DOHH2 (cell line): ENCODE data around the gene ARF3.
A peak's percentile ranks its signal among the peaks of the same experiment; 100 is the strongest.

Source experiments
- H3F3A ChIP-seq: fragments of 200-600 bp; sonication (generic), shearing (Covaris generic); 2 replicates; pipeline ENCODE4 v1.6.0; 2016; ENCODE audit warnings: antibody characterized with exemption, mild to moderate bottlenecking; ENCODE audit not compliant: control insufficient read depth, insufficient read depth
- H3K27ac ChIP-seq: fragments of 200-600 bp; sonication (generic); 2 replicates; pipeline ENCODE4 v1.5.1; 2014; ENCODE audit warnings: low read depth, mild to moderate bottlenecking, low read length, moderate library complexity
- H3K27me3 ChIP-seq: fragments of 200-600 bp; sonication (generic); 2 replicates; pipeline ENCODE4 v1.6.1; 2014; ENCODE audit warnings: mild to moderate bottlenecking, low read length, mixed read lengths; ENCODE audit not compliant: control insufficient read depth
- H3K36me3 ChIP-seq: fragments of 200-600 bp; sonication (generic); 2 replicates; pipeline ENCODE4 v1.6.1; 2014; ENCODE audit warnings: mild to moderate bottlenecking, low read length, moderate library complexity, mixed read lengths; ENCODE audit not compliant: control insufficient read depth
- H3K4me1 ChIP-seq: fragments of 200-600 bp; sonication (generic); 2 replicates; pipeline ENCODE4 v1.6.1; 2014; ENCODE audit warnings: mild to moderate bottlenecking, low read length, mixed read lengths; ENCODE audit not compliant: control insufficient read depth
- H3K4me2 ChIP-seq: fragments of 200-600 bp; sonication (generic); 2 replicates; pipeline ENCODE4 v1.6.0; 2014; ENCODE audit warnings: mild to moderate bottlenecking, low read length, moderate library complexity
- H3K4me3 ChIP-seq: fragments of 200-600 bp; sonication (generic); 2 replicates; pipeline ENCODE4 v1.5.1; 2014; ENCODE audit warnings: mild to moderate bottlenecking, low read length, mixed read lengths
- H3K79me2 ChIP-seq: fragments of 200-600 bp; sonication (generic); 2 replicates; pipeline ENCODE4 v1.6.1; 2014; ENCODE audit warnings: mild to moderate bottlenecking, low read length, mixed read lengths; ENCODE audit not compliant: control insufficient read depth
- H3K9me2 ChIP-seq: fragments of 200-600 bp; sonication (generic); replicated peaks from 2 replicates; pipeline ENCODE4 v1.6.1; 2014; ENCODE audit warnings: mild to moderate bottlenecking, low read length, mixed read lengths; ENCODE audit not compliant: control insufficient read depth
- H3K9me3 ChIP-seq: fragments of 200-600 bp; sonication (generic); 2 replicates; pipeline ENCODE4 v1.6.1; 2014; ENCODE audit warnings: antibody characterized with exemption, low read length, mixed read lengths; ENCODE audit not compliant: control insufficient read depth, insufficient read depth
- H4K20me1 ChIP-seq: fragments of 200-600 bp; sonication (generic); 2 replicates; pipeline ENCODE4 v1.6.0; 2014; ENCODE audit warnings: low read depth, mild to moderate bottlenecking, antibody characterized with exemption, low read length, moderate library complexity; ENCODE audit not compliant: control insufficient read depth, insufficient read depth
- EZH2phosphoT487 ChIP-seq: fragments of 200-600 bp; sonication (generic); IDR thresholded peaks from 2 replicates; pipeline ENCODE4 v1.6.1; 2017; ENCODE audit warnings: borderline replicate concordance, mild to moderate bottlenecking, antibody characterized with exemption, low read length, moderate library complexity, mixed read lengths
- TF ChIP-seq, protein P1 (sequence below): fragments of 200-600 bp; sonication (generic); IDR thresholded peaks from one replicate; pipeline ENCODE4 v1.5.1; 2014; ENCODE audit warnings: antibody characterized with exemption, mild to moderate bottlenecking, low read depth, low read length; ENCODE audit not compliant: poor library complexity, severe bottlenecking

The ARF3 gene

GRCh38 chr12:48894271-48894670 is 63.0 kb downstream of the ARF3 start:
- Histone ChIP-seq H3K27me3 (peaks cover 21% of the 10 kb centered on the region), H3K27ac (no peak overlapping the region), H3F3A (no peaks in the 10 kb centered on the region), H3K79me2 (no peaks in the 10 kb centered on the region), H3K4me2 (no peak overlapping the region), H3K4me1 (peaks cover 9% of the 10 kb centered on the region), H3K9me3 (no peaks in the 10 kb centered on the region), H3K4me3 (no peak overlapping the region), H3K9me2 (no peaks in the 10 kb centered on the region), H3K36me3 (no peaks in the 10 kb centered on the region), H4K20me1 (no peaks in the 10 kb centered on the region)
- TF ChIP-seq, protein P1, sequence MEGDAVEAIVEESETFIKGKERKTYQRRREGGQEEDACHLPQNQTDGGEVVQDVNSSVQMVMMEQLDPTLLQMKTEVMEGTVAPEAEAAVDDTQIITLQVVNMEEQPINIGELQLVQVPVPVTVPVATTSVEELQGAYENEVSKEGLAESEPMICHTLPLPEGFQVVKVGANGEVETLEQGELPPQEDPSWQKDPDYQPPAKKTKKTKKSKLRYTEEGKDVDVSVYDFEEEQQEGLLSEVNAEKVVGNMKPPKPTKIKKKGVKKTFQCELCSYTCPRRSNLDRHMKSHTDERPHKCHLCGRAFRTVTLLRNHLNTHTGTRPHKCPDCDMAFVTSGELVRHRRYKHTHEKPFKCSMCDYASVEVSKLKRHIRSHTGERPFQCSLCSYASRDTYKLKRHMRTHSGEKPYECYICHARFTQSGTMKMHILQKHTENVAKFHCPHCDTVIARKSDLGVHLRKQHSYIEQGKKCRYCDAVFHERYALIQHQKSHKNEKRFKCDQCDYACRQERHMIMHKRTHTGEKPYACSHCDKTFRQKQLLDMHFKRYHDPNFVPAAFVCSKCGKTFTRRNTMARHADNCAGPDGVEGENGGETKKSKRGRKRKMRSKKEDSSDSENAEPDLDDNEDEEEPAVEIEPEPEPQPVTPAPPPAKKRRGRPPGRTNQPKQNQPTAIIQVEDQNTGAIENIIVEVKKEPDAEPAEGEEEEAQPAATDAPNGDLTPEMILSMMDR: no peak
- TF ChIP-seq EZH2phosphoT487: no peak

GRCh38 chr12:48890657-48891418 is 66.4 kb downstream of the ARF3 start:
- Histone ChIP-seq H3K27ac (no peak overlapping the region), H4K20me1 (no peaks in the 10 kb centered on the region), H3K4me2 (peak overlapping the region; percentile 53), H3K4me3 (no peak overlapping the region), H3K27me3 (peaks cover 18% of the 10 kb centered on the region), H3F3A (no peaks in the 10 kb centered on the region), H3K79me2 (no peaks in the 10 kb centered on the region), H3K9me2 (no peaks in the 10 kb centered on the region), H3K36me3 (no peaks in the 10 kb centered on the region), H3K9me3 (no peaks in the 10 kb centered on the region), H3K4me1 (peaks cover 9% of the 10 kb centered on the region)
- TF ChIP-seq, protein P1: peak; percentile 88
- 0 out of 2 replicates have a peak, but pooled peaks have one; percentile 82 for TF ChIP-seq EZH2phosphoT487

DNA sequence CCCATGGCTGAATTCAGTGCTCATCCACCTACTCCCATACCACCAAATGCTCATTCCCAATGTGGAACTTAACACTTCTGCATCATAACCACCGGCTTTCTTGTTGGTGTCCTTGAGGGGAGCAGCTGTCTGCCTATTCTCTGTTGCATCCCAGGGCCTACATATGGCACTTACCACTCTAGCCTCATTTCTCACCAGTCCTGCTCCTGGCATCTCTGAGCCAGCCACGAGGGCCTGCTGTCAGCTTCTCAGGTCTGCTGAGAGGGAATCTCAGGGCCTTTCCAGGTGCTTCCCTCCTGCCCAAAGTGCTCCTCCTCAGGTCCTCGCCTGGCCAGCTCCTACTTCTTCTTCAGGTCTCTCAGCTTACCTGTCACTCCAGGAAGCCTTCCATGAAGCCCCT is 67.6 kb downstream of the ARF3 start:
- H3K27ac ChIP-seq: no peak overlapping the region
- TF ChIP-seq EZH2phosphoT487: no peak
- TF ChIP-seq, protein P1: no peak

More for the DNA sequence above, 67.6 kb downstream of the ARF3 start:
- no peaks in the 10 kb centered on the region for H3K9me3 ChIP-seq
- peaks cover 9% of the 10 kb centered on the region for H3K4me1 ChIP-seq
- H3K4me3 ChIP-seq: no peak overlapping the region
- H3K79me2 ChIP-seq: no peaks in the 10 kb centered on the region
- H3K4me2 ChIP-seq: no peak overlapping the region
- H3K9me2 ChIP-seq: no peaks in the 10 kb centered on the region
- H3K36me3 ChIP-seq: no peaks in the 10 kb centered on the region
- peaks cover 18% of the 10 kb centered on the region for H3K27me3 ChIP-seq
- no peaks in the 10 kb centered on the region for H3F3A ChIP-seq
- H4K20me1 ChIP-seq: no peaks in the 10 kb centered on the region
